Mucosa of rectum (tissue), 2 donors: ENCODE data around the gene RASGRP1.
A peak's percentile ranks its signal among the peaks of the same experiment; 100 is the strongest.

Experiments
- H3K27ac ChIP-seq, 2 donors: one replicate each; pipeline ENCODE4 v1.7.0; 2013; ENCODE audit warnings: inconsistent platforms in 2 of 2, low read depth in 2 of 2, low read length in 2 of 2
- H3K27me3 ChIP-seq, 2 donors: one replicate each; pipeline ENCODE4 v1.7.0; 2013; ENCODE audit warnings: low read length in 2 of 2; ENCODE audit not compliant: control insufficient read depth in 2 of 2, insufficient read depth in 2 of 2
- H3K36me3 ChIP-seq, 2 donors: one replicate each; pipeline ENCODE4 v1.7.0; 2013; ENCODE audit warnings: low read length in 2 of 2; ENCODE audit not compliant: control insufficient read depth in 2 of 2, insufficient read depth in 2 of 2
- H3K4me1 ChIP-seq, 2 donors: one replicate each; pipeline ENCODE4 v1.7.0; 2013; ENCODE audit warnings: low read length in 2 of 2, mild to moderate bottlenecking in 1 of 2; ENCODE audit not compliant: control insufficient read depth in 2 of 2, insufficient read depth in 2 of 2
- H3K4me3 ChIP-seq, 2 donors: one replicate each; pipeline ENCODE4 v1.7.0; 2013; ENCODE audit warnings: low read length in 2 of 2
- H3K9ac ChIP-seq, 2 donors: one replicate each; pipeline ENCODE4 v1.7.0; 2013; ENCODE audit warnings: low read length in 2 of 2, low read depth in 1 of 2, mild to moderate bottlenecking in 1 of 2
- H3K9me3 ChIP-seq, 2 donors: one replicate each; pipeline ENCODE4 v1.7.0; 2013; ENCODE audit warnings: low read length in 2 of 2; ENCODE audit not compliant: control insufficient read depth in 2 of 2
- donor health status: healthy.
- donor health status: Normal muscosa, but diverticular disease.

The RASGRP1 gene

GRCh38 chr15:38487378-38487777, 77.2 kb downstream of the RASGRP1 start:
- no peak overlapping the region for H3K4me3 ChIP-seq
- peaks cover 0 to under 1% of the 10 kb centered on the region in 2 donors for H3K4me1 ChIP-seq
- no peak overlapping the region for H3K9ac ChIP-seq
- peaks cover 3 to 7% of the 10 kb centered on the region in 2 donors for H3K36me3 ChIP-seq
- no peak overlapping the region for H3K27ac ChIP-seq
- no peaks in the 10 kb centered on the region for H3K27me3 ChIP-seq
- H3K9me3 ChIP-seq, result no peaks in the 10 kb centered on the region

GRCh38 chr15:38486936-38487335, 77.7 kb downstream of the RASGRP1 start:
- H3K27ac ChIP-seq, result no peak overlapping the region

GRCh38 chr15:38482572-38482971, 82.0 kb downstream of the RASGRP1 start:
- no peak overlapping the region for H3K4me3 ChIP-seq
- no peaks in the 10 kb centered on the region for H3K9me3 ChIP-seq
- H3K36me3 ChIP-seq, result peaks cover 3 to 7% of the 10 kb centered on the region in 2 donors
- no peak overlapping the region for H3K27ac ChIP-seq
- H3K4me1 ChIP-seq, result peaks cover 0 to 10% of the 10 kb centered on the region in 2 donors
- no peak overlapping the region for H3K9ac ChIP-seq
- H3K27me3 ChIP-seq, result no peaks in the 10 kb centered on the region

More at GRCh38 chr15:38486936-38487335, 77.7 kb downstream of the RASGRP1 start:
- peaks cover 3 to 7% of the 10 kb centered on the region in 2 donors for H3K36me3 ChIP-seq
- H3K9me3 ChIP-seq, result no peaks in the 10 kb centered on the region
- H3K9ac ChIP-seq, result no peak overlapping the region
- H3K4me1 ChIP-seq, result peaks cover 0 to 5% of the 10 kb centered on the region in 2 donors
- H3K27me3 ChIP-seq, result no peaks in the 10 kb centered on the region
- H3K4me3 ChIP-seq, result no peak overlapping the region

DNA sequence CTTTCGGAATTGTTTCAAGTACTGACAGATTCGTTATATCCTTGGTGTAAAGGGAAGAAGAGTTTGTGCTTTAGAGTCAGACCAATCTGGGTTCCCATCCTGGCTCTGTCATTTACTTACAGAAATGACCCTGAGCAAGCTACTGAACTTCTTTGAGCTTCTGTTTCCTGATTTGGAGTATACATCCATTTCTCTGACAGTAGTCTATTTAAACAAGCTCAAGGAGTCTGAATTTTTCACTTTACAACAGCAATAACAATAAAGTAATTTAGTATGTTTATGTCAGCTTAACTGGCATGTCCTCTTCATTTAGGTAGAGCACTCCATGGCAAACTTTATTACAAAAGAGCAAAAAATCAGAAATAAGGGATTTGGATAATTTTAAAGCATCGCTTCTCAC, 82.9 kb downstream of the RASGRP1 start:
- peaks cover 6 to 14% of the 10 kb centered on the region in 2 donors for H3K36me3 ChIP-seq
- H3K9me3 ChIP-seq, result no peaks in the 10 kb centered on the region
- H3K9ac ChIP-seq, result no peak overlapping the region
- H3K27me3 ChIP-seq, result no peaks in the 10 kb centered on the region
- H3K4me1 ChIP-seq, result peaks cover 0 to 10% of the 10 kb centered on the region in 2 donors
- no peak overlapping the region for H3K4me3 ChIP-seq
- no peak overlapping the region for H3K27ac ChIP-seq

DNA sequence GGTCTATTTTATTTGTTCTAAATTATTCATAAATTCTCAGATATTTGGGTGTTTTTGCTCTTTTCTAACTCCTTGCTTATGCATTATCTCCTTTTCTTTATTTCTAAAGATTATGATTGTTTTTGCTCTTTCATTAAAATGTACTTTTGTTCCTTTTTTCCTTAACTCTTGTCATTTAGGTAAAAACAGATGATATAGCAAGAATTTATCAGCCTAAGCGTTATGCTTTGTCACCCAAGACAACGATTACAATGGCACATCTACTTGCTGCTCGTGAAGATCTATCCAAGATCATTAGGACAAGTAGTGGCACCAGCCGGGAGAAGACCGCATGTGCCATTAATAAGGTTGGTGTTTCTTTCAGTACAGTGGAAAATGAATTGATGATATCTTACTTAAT, 83.5 kb downstream of the RASGRP1 start:
- peaks cover 6 to 14% of the 10 kb centered on the region in 2 donors for H3K36me3 ChIP-seq
- H3K9me3 ChIP-seq, result no peaks in the 10 kb centered on the region
- no peak overlapping the region for H3K4me3 ChIP-seq

GRCh38 chr15:38479756-38480155, 84.9 kb downstream of the RASGRP1 start:
- no peak overlapping the region for H3K27ac ChIP-seq
- no peak overlapping the region for H3K4me3 ChIP-seq
- no peaks in the 10 kb centered on the region for H3K9me3 ChIP-seq
- peaks cover 13 to 20% of the 10 kb centered on the region in 2 donors for H3K36me3 ChIP-seq
- no peaks in the 10 kb centered on the region for H3K27me3 ChIP-seq
- peaks cover 0 to 10% of the 10 kb centered on the region in 2 donors for H3K4me1 ChIP-seq
- no peak overlapping the region for H3K9ac ChIP-seq

More for the DNA sequence above, 83.5 kb downstream of the RASGRP1 start:
- Histone ChIP-seq H3K4me1 (peaks cover 0 to 10% of the 10 kb centered on the region in 2 donors), H3K9ac (peak overlapping the region in 1 of 2 donors; percentile 14), H3K27me3 (no peaks in the 10 kb centered on the region), H3K27ac (no peak overlapping the region)

DNA sequence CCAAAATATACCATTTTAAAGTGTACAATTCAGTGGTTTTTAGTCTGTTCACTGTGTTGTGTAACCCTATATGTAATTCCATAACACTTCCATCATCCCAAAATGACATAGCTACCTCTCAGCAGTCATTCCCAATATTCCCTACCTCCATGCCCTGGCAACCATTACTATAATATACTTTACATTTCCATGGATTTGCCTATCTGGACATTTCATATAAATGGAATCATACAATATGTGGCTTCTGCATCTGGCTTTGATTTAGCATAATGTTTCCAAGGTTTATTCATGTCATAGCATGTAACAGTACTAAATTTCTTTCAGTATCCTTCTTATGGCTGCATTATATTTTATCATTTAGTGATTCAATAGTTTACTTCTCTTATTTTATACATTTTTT, 85.3 kb downstream of the RASGRP1 start:
- peaks cover 15 to 25% of the 10 kb centered on the region in 2 donors for H3K36me3 ChIP-seq

GRCh38 chr15:38477637-38478036, 87.0 kb downstream of the RASGRP1 start:
- Histone ChIP-seq H3K9ac (no peak overlapping the region), H3K27me3 (no peaks in the 10 kb centered on the region), H3K4me3 (no peak overlapping the region), H3K9me3 (no peaks in the 10 kb centered on the region), H3K36me3 (peaks cover 15 to 27% of the 10 kb centered on the region in 2 donors), H3K27ac (no peak overlapping the region), H3K4me1 (peaks cover 0 to 10% of the 10 kb centered on the region in 2 donors)

More for the DNA sequence above, 85.3 kb downstream of the RASGRP1 start:
- Histone ChIP-seq H3K4me3 (no peak overlapping the region), H3K4me1 (peaks cover 0 to 10% of the 10 kb centered on the region in 2 donors), H3K27ac (no peak overlapping the region), H3K9me3 (no peaks in the 10 kb centered on the region), H3K27me3 (no peaks in the 10 kb centered on the region), H3K9ac (no peak overlapping the region)

DNA sequence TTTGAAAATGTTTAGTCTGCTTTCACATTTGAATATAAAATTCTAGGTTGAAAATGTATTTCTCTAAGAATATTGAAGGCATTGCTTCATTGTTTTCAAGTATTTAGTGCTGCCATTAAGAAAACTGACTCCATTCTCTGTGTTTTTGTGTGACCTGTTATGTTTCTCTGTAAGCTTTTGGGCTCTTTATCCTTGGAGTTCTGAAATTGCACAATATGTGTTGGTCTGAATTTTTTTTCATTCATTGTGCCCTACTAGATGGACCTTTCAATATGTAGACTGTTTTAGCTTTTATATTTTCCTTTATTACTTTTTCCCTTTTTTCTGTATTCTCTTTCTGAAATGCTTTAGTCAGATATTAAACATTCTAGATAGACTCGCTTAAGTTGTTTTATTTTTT, 88.5 kb downstream of the RASGRP1 start:
- Histone ChIP-seq H3K4me1 (peaks cover 0 to under 1% of the 10 kb centered on the region in 2 donors), H3K36me3 (peaks cover 20 to 29% of the 10 kb centered on the region in 2 donors), H3K9me3 (no peaks in the 10 kb centered on the region), H3K9ac (no peak overlapping the region), H3K27ac (no peak overlapping the region), H3K4me3 (no peak overlapping the region), H3K27me3 (no peaks in the 10 kb centered on the region)

- H3K4me1 ChIP-seq, result no peaks in the 10 kb centered on the region
- H3K9me3 ChIP-seq, result no peaks in the 10 kb centered on the region
- H3K27ac ChIP-seq, result no peak overlapping the region
- H3K36me3 ChIP-seq, result peaks cover 20 to 33% of the 10 kb centered on the region in 2 donors
- H3K4me3 ChIP-seq, result no peak overlapping the region
- H3K9ac ChIP-seq, result no peak overlapping the region
- H3K27me3 ChIP-seq, result no peaks in the 10 kb centered on the region
Observed at GRCh38 chr15:38475361-38475760, 89.3 kb downstream of the RASGRP1 start.
